ENCODE results near the gene MCRIP1.

- TF ChIP-seq CTCF (IDR thresholded peaks at IDR 0.05) (no peak), POLR2A (IDR thresholded peaks at IDR 0.05) (no peak)
Observed at GRCh38 chr17:81870131-81870980, 37.3 kb upstream of the MCRIP1 start.

Data from thyroid gland (tissue), 4 donors.